GM19043 (cell line): Measurements from ENCODE around the gene SCGN.
"Not testable (repeated sequence)": the region's sequence is repeated elsewhere in the genome, so short reads cannot be mapped to it uniquely, and the experiment has no call there.

ENCODE experiments used
- ATAC-seq: cut with Tn5 transposase; IDR thresholded peaks from one replicate; pipeline ENCODE4 v1.9.1; 2021; ENCODE audit warnings: low read depth; ENCODE audit not compliant: unreplicated experiment

Gene SCGN

GRCh38 chr6:25717866-25718740 lies 66.1 kb downstream of the SCGN start:
- no peak for ATAC-seq

GRCh38 chr6:25726122-25726911 lies 74.3 kb downstream of the SCGN start:
- no peak for ATAC-seq

GRCh38 chr6:25727028-25727427 lies 75.0 kb downstream of the SCGN start:
- ATAC-seq = no peak

- no peak for ATAC-seq
Measured at GRCh38 chr6:25730907-25731306, 78.9 kb downstream of the SCGN start.

- ATAC-seq = no peak
Measured at GRCh38 chr6:25731721-25732120, 79.7 kb downstream of the SCGN start.

GRCh38 chr6:25732468-25733198 lies 80.6 kb downstream of the SCGN start:
- no peak for ATAC-seq

- ATAC-seq = no peak
Measured at GRCh38 chr6:25735261-25735660, 83.2 kb downstream of the SCGN start.

- ATAC-seq = no peak
Measured at GRCh38 chr6:25743868-25744267, 91.9 kb downstream of the SCGN start.

GRCh38 chr6:25745836-25746235 lies 93.8 kb downstream of the SCGN start:
- no peak for ATAC-seq

GRCh38 chr6:25746968-25747367 lies 95.0 kb downstream of the SCGN start:
- ATAC-seq = no peak

- no peak for ATAC-seq
Measured at GRCh38 chr6:25747477-25747876, 95.5 kb downstream of the SCGN start.

GRCh38 chr6:25748049-25748448 lies 96.0 kb downstream of the SCGN start:
- no peak for ATAC-seq

GRCh38 chr6:25748601-25749517 lies 96.8 kb downstream of the SCGN start:
- ATAC-seq = not testable (repeated sequence)

- ATAC-seq = no peak
Measured at GRCh38 chr6:25749837-25750236, 97.8 kb downstream of the SCGN start.

- ATAC-seq = no peak
Measured at GRCh38 chr6:25750906-25751305, 98.9 kb downstream of the SCGN start.
